GM21526 (cell line): ENCODE results near the gene GLT8D2.

Source experiments
- ATAC-seq: cut with Tn5 transposase; IDR thresholded peaks from one replicate; pipeline ENCODE4 v1.9.1; 2021; ENCODE audit warnings: moderate library complexity; ENCODE audit not compliant: unreplicated experiment, low FRiP score

Gene GLT8D2

GRCh38 chr12:104003596-104003995 lies 46.4 kb downstream of the GLT8D2 start:
- ATAC-seq: no peak

GRCh38 chr12:104002686-104003085 lies 47.3 kb downstream of the GLT8D2 start:
- ATAC-seq: no peak

DNA sequence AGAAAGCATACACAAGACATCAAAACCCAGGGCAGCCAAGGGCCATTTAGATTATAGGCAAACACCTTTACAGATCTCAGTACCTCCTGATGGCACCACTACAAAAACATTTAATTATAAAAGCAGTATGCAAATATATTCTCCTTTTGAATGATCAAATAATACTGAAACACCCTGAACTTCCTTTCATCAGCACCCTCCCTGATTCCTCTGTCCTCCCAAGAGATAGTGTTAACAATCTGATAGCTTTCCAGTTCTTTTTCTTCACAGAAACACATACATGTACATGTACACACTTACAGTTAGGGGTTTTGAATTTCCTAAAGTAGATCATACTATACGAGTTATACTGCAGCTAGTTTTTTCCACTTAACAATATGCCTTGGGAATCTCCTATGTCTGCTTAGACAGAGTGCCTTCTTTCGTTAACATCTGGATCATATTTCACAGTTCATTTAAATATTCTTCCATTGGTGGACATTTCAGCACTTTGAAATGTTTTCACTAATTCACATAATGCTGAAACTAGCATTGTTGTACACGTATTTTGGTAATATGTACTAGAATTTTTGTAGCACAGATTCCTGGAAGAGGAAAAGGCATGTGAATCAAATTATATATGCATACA lies 49.1 kb downstream of the GLT8D2 start:
- ATAC-seq: no peak

GRCh38 chr12:103998976-103999375 lies 51.0 kb downstream of the GLT8D2 start:
- no peak for ATAC-seq

DNA sequence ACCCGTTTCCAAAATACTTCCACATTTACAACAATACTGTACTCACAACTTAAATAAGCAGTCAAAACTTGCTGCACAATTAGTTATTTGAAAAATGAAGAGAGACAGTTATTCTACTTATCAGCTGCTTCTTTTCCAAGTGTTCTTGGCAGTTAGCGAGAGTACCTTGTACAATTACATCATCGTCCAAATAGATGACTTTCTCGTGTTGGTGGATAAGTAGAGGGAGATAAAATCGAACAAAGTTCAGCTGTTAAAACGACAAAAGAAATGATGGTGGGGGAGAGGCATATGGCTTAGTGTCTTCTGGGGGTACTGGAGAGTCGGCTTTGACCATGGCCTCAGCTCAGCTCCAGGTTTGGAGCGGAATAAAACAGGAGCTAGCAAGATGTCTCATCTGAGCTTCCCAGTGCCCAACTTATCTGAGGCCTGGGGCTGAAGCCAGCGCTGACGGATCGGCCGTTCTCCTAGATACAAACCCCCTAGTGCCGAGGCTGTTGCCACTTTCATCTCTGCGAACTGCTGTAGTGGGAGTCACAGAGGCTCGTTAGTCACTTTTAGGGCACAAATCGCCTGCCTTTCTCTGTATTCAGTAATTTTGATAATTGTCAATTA lies 52.6 kb downstream of the GLT8D2 start:
- no peak for ATAC-seq

DNA sequence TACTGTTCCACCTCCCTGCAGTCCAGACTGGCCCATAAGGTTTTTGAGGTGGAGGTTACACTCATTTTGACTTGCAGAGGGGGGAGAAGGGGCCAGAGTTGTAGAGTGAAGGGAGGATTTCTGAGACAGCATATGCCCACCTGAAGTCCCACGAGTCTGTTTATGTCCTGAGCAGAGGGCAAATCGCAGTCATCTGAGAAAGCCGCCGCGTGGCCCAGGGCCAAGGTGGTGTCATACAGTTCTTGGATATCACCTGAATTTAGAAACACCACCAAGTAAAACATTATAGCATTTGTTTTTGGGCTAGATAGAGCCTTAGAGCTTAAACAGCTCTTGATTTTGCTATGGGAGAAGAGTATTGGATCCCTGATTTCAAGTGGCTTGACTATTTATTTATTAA lies 53.4 kb downstream of the GLT8D2 start:
- no peak for ATAC-seq

DNA sequence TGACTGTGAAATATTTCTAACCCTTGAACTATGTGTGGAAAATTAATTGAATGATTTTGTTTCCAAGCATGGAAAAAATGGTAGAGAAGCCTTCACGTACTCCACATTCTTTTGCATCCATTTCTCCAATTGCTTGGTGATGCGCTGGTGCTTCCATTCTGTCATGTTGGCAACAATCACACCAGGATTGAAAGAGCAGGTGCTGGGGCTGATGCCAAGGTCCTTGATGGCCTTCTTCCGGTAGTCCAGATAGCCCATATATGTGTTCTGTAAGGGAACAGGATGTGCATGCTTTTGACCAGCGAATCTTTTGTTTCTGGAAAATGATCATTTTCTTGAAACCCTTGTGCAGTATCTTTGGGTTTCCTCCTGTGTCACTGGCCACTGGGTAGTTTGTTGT lies 55.8 kb downstream of the GLT8D2 start:
- ATAC-seq: no peak

- no peak for ATAC-seq
Measured at GRCh38 chr12:103986829-103987228, 63.2 kb downstream of the GLT8D2 start.

DNA sequence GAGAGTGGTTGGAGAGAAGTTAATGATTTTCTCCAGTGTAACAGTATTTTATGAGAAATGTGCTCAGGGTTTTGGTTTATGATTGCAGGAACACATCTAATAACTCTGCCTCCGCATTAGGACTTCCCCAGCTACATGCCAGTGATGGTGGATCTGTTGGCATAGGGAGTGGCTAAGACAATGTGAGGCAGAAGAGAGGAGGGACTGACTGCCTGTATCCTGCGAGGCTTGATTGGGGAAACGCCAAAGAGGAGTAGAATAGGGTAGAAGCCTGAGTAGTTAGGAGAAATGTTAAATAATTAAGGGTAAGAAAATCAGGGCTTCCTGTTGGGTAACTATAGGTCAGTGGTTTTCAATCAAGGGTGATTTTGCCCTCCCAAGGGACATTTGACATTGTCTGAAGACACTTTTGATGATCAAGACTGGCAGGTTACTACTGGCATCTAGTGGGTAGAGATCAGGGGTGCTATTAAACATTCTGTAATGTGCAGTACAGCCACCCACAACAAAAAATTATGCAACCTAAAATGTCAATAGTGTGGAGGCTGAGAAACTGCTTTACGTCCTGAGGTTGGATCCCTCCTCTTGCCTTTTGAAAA lies 71.5 kb downstream of the GLT8D2 start:
- no peak for ATAC-seq

DNA sequence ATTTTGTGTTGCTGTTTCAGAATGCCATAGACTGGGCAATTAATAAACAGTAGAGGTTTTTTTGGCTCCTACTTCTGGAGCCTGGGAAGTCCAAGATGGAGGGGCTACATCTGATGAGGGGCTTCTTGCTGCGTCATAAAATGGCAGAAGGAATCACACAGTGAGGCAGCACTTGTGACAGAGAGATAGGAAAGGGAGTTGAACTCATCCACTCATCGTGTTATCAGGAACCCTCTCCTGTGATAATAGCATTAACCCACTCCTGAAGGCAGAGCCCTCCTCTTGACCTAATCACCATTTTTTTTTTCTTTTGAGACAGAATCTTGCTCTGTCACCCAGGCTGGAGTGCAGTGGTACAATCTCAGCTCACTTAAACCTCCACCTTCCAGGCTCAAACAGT lies 74.6 kb downstream of the GLT8D2 start:
- no peak for ATAC-seq

- ATAC-seq: no peak
Measured at GRCh38 chr12:103973909-103974308, 76.1 kb downstream of the GLT8D2 start.

DNA sequence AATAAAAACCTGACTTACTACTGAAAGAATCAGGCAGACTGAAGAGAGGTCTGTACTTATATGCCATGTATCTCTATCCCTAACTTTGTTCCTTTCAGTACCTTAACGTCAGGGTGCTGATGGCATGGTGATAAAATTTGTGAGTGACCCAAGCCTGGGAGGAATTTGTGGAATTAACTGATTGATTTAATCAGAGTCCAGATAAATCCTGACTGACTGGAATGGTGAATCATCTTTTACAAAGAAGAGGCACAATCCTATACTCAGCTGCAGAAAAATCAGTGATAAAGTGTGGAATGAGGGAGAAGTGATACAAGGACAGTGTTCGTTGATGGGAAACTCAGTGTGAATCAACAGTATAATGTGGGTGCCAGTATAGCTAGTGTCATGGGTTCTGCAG lies 80.6 kb downstream of the GLT8D2 start:
- ATAC-seq: no peak

- ATAC-seq: no peak
Measured at GRCh38 chr12:103966736-103967135, 83.3 kb downstream of the GLT8D2 start.

DNA sequence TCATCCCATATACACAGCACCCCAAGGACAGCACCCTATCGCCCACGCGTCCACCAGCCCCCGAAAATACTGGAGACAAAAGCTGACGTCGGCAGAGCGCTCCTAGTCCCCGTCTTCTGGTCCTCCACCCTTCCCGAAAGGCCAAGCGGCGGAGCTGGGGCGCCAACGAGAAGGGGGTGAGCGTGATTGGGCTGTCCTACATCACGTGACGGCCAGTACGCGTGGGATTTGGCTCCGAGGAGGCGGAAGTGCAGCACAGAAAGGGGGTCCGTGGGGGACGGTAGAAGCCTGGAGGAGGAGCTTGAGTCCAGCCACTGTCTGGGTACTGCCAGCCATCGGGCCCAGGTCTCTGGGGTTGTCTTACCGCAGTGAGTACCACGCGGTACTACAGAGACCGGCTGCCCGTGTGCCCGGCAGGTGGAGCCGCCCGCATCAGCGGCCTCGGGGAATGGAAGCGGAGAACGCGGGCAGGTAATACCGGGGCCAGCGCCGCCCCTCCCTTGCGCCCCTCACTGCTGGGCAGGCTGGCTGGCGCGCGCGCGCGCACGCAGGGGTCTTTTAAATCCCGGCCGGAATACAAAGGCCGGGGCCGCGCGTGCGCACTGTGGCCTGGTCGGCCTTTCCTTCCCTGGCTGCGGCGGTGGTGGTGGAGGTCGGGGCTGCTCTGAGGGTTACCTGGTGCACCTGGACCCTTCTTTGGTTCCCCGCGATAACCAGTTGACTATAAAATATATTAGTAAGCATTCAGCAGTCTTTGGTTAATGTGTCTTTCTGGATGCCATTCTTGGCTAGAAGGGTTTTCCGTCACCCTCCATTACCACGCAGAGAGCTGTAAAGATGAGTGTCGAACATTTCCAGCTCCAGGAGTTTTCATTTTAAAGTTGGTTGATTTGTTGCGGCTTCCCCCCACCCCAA lies 84.1 kb downstream of the GLT8D2 start, which contains the start of gene TDG:
Gene TDG, plus strand, starts transcription at position 283 of the 915 bp plus-strand sequence. Its CDS starts 166 bp downstream, at position 449.
- peak; percentile 79 for ATAC-seq

DNA sequence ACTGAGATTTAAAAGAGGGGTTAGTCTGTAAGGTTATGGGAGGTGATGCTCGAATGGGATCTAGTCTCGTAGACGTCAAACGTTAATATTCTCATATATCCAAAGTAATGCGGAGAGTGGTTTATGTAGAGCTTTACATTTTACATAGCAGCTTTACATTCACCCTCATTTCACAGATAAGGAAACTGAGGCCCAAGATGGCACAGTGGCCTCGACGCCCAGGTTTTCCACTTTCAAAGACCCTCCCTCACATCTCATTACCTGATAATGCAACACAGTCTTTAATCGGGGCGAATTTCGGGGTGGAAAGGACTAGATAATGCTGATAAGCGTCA lies 84.8 kb downstream of the GLT8D2 start:
- no peak for ATAC-seq

DNA sequence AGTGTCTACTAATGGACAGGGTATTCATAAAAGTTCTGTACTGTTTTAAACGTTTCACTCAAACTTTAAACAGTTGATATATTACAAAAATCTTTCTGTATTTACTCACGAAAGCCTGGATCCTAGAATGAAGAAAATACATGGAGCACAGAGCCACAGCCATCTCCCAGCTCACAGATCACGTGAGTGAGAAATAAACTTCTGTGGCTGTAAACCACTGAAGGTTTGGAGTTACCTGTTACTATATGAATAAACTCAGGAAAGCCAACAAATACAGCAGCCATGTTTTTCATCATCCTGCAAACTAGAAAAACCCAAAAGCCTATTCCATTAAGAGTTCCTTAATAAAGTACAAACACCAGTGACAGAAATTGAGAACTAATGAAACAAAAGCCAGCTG lies 85.2 kb downstream of the GLT8D2 start:
- no peak for ATAC-seq

- no peak for ATAC-seq
Measured at GRCh38 chr12:103962493-103962892, 87.5 kb downstream of the GLT8D2 start.

GRCh38 chr12:103960616-103961227 lies 89.3 kb downstream of the GLT8D2 start:
- ATAC-seq: no peak

GRCh38 chr12:103958621-103959020 lies 91.4 kb downstream of the GLT8D2 start:
- ATAC-seq: no peak

- no peak for ATAC-seq
Measured at GRCh38 chr12:103957865-103958388, 92.1 kb downstream of the GLT8D2 start.
